ENCODE data around the gene TJP1.

DNA sequence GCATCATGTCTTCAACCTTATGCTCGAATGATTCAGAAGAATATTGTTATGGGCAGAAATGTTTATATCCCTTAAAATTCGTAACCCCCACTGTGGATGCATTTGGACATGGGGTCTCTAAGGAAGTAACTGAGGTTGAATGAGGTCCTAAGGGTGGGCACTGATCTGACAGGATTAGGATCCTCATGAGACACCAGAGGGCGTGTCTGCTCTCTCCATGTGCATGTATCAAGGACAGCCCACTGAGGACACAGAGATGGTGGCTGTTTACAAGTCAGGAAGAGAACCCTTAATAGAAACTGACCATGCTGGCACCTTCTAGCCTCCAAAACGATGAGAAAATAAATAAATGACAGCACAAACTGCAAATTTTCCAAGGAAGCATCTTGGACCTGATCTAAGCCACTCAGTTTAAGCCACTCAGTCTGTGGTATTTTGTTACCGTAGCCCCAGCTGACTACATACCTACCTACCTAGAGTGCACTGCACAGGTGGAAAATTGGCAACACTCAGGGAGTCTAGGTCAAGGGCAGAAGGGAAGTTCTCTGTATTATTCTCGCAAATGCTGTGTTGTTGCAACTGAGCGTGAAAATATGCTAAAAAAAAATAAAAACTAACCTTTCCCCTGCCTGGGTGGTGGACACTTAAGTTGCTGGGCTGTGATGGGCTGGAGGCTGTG lies 126.6 kb downstream of the TJP1 start:
- TF ChIP-seq, protein P1, sequence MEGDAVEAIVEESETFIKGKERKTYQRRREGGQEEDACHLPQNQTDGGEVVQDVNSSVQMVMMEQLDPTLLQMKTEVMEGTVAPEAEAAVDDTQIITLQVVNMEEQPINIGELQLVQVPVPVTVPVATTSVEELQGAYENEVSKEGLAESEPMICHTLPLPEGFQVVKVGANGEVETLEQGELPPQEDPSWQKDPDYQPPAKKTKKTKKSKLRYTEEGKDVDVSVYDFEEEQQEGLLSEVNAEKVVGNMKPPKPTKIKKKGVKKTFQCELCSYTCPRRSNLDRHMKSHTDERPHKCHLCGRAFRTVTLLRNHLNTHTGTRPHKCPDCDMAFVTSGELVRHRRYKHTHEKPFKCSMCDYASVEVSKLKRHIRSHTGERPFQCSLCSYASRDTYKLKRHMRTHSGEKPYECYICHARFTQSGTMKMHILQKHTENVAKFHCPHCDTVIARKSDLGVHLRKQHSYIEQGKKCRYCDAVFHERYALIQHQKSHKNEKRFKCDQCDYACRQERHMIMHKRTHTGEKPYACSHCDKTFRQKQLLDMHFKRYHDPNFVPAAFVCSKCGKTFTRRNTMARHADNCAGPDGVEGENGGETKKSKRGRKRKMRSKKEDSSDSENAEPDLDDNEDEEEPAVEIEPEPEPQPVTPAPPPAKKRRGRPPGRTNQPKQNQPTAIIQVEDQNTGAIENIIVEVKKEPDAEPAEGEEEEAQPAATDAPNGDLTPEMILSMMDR (IDR thresholded peaks at IDR 0.05 in 4 of 5, conservative IDR thresholded peaks at IDR 0.05 in 1 of 5) = no peak
- TF ChIP-seq POLR2A (IDR thresholded peaks at IDR 0.05) = no peak
